ENCODE results near the gene PEX5L. TPM values are rescaled to one million over a fixed set of nuclear protein-coding genes. Genes with fewer than 3 reads are reported as not detected.

The PEX5L gene
- total RNA-seq, 1 experiment from 2014 or later = not detected

- TF ChIP-seq SRF (IDR thresholded peaks at IDR 0.05; ENCODE audit: low read depth) = no peak
- TF ChIP-seq ZFX (IDR thresholded peaks at IDR 0.05) = no peak
- no peak for TF ChIP-seq YY1 (IDR thresholded peaks at IDR 0.05; ENCODE audit: extremely low read depth, insufficient replicate concordance, low read depth, low read length)
- no peak for TF ChIP-seq TCF7L2 (IDR thresholded peaks at IDR 0.05; ENCODE audit: borderline replicate concordance, extremely low read depth, insufficient read depth, insufficient read length)
- no peak for TF ChIP-seq RAD21 (IDR thresholded peaks at IDR 0.05; ENCODE audit: low read depth)
- no peak for TF ChIP-seq EZH2 (IDR thresholded peaks at IDR 0.05)
- H3K4me2 ChIP-seq (ENCODE audit: low read length) = no peak overlapping the region
- ATAC-seq (no peak), DNase-seq (ENCODE audit: low read depth, low spot score) (no peak)
- H3K9me2 ChIP-seq (ENCODE audit: insufficient read depth) = no peaks in the 10 kb centered on the region
- intact Hi-C loops (cut with micrococcal nuclease) = no loop called here
- no TSS peak for BruUV-seq (replicated peaks)
- no peaks in the 10 kb centered on the region for H3K4me1 ChIP-seq (ENCODE audit: control insufficient read depth in 1 of 2, insufficient read depth in 2 of 2, low read length in 2 of 2)
- no peak overlapping the region for H3K27ac ChIP-seq (ENCODE audit: low read depth, low read length)
- H4K20me1 ChIP-seq (ENCODE audit: insufficient read depth) = no peaks in the 10 kb centered on the region
- ChIA-PET RAD21 (ENCODE audit: low non-redundant PET in 1 of 2, low total read pairs in 2 of 2, uncharacterized antibody in 2 of 2, unreplicated experiment in 2 of 2) (no interaction called here), CTCF (no interaction called here), POLR2A (no interaction called here)
- no peaks in the 10 kb centered on the region for H3K79me2 ChIP-seq (ENCODE audit: insufficient read depth, low read length)
- no peak overlapping the region for H3K9ac ChIP-seq (ENCODE audit: low read length)
- H3K27me3 ChIP-seq (ENCODE audit: insufficient read depth, low read length) = peaks cover 28% of the 10 kb centered on the region
- no peak overlapping the region for H3K4me3 ChIP-seq (replicated peaks in 1 of 2; ENCODE audit: low read depth in 1 of 2, low read length in 2 of 2)
- no peaks in the 10 kb centered on the region for H3K9me3 ChIP-seq (ENCODE audit: control insufficient read depth in 1 of 2, insufficient read depth in 1 of 2, low read depth in 1 of 2, low read length in 2 of 2)
- no peak overlapping the region for H2AFZ ChIP-seq (ENCODE audit: low read depth, low read length, poor library complexity, severe bottlenecking)
- H3K36me3 ChIP-seq (ENCODE audit: control insufficient read depth in 1 of 2, insufficient read depth in 2 of 2, low read length in 2 of 2) = no peaks in the 10 kb centered on the region
These were observed 12.7 kb upstream of the PEX5L start for GRCh38 chr3:180049391-180049790.

- Histone ChIP-seq H3K9me3 (ENCODE audit: control insufficient read depth in 1 of 2, insufficient read depth in 1 of 2, low read depth in 1 of 2, low read length in 2 of 2) (no peaks in the 10 kb centered on the region), H3K36me3 (ENCODE audit: control insufficient read depth in 1 of 2, insufficient read depth in 2 of 2, low read length in 2 of 2) (no peaks in the 10 kb centered on the region), H3K4me1 (ENCODE audit: control insufficient read depth in 1 of 2, insufficient read depth in 2 of 2, low read length in 2 of 2) (no peaks in the 10 kb centered on the region), H3K79me2 (ENCODE audit: insufficient read depth, low read length) (no peaks in the 10 kb centered on the region), H3K4me2 (ENCODE audit: low read length) (no peak overlapping the region), H3K9me2 (ENCODE audit: insufficient read depth) (no peaks in the 10 kb centered on the region), H3K27me3 (ENCODE audit: insufficient read depth, low read length) (peaks cover 28% of the 10 kb centered on the region), H3K27ac (ENCODE audit: low read depth, low read length) (no peak overlapping the region), H2AFZ (ENCODE audit: low read depth, low read length, poor library complexity, severe bottlenecking) (no peak overlapping the region), H3K4me3 (replicated peaks in 1 of 2; ENCODE audit: low read depth in 1 of 2, low read length in 2 of 2) (no peak overlapping the region), H3K9ac (ENCODE audit: low read length) (no peak overlapping the region), H4K20me1 (ENCODE audit: insufficient read depth) (no peaks in the 10 kb centered on the region)
- no peak for ATAC-seq
- BruUV-seq (replicated peaks) = no TSS peak
- ChIA-PET CTCF (no interaction called here), POLR2A (no interaction called here), RAD21 (ENCODE audit: low non-redundant PET in 1 of 2, low total read pairs in 2 of 2, uncharacterized antibody in 2 of 2, unreplicated experiment in 2 of 2) (no interaction called here)
- TF ChIP-seq EGR1 (IDR thresholded peaks at IDR 0.05; ENCODE audit: low read depth) (no peak), REST (IDR thresholded peaks at IDR 0.05; ENCODE audit: low read depth) (no peak), ZNF274 (IDR thresholded peaks at IDR 0.05; ENCODE audit: low read depth, low read length) (no peak), SRF (IDR thresholded peaks at IDR 0.05; ENCODE audit: low read depth) (no peak)
- intact Hi-C loops (cut with micrococcal nuclease) = no loop called here
- no peak for DNase-seq (ENCODE audit: low read depth, low spot score)
These were observed 12.1 kb upstream of the PEX5L start for GRCh38 chr3:180048840-180049239.

Measured in HCT116 (cell line).